CD4-positive, alpha-beta T cell (primary cell): ENCODE data around the gene PNKD. TPM values are rescaled to one million over a fixed set of nuclear protein-coding genes. Genes with fewer than 3 reads are reported as not detected.

ENCODE experiments used
- ATAC-seq: fragments of 200-7000 bp; cut with Tn5 transposase; one replicate; pipeline ENCODE4 v1.10.0; 2022; ENCODE audit warnings: mild to moderate bottlenecking; ENCODE audit not compliant: poor library complexity
- CTCF ChIA-PET: fragments of 350-600 bp; sonication (Branson Sonifier 250); formaldehyde crosslinking; loops from one replicate; lab custom pipeline; 2021; ENCODE audit warnings: antibody characterized with exemption, inconsistent platforms; lab: Charles Lee
- POLR2A ChIA-PET: fragments of 350-600 bp; sonication (Branson Sonifier 250); formaldehyde crosslinking; loops from one replicate; lab custom pipeline; 2021; ENCODE audit warnings: antibody characterized with exemption, inconsistent platforms; lab: Charles Lee
- DNase-seq, 14 experiments: peaks; one replicate each; pipeline ENCODE4 v3.0.0-alpha.2; 2013 to 2020; ENCODE audit warnings: mixed read lengths in 2 of 14
- H3K27ac ChIP-seq, 2 donors: one replicate each; pipeline versions ENCODE4 v1.5.1 to v1.7.0; 2013; ENCODE audit warnings: low read length in 2 of 2, low read depth in 1 of 2, mild to moderate bottlenecking in 1 of 2
- H3K27me3 ChIP-seq, 2 experiments: 1 replicate in 1 of 2; 2 replicates in 1 of 2; pipeline versions ENCODE4 v1.6.1 to v1.7.0; 2013; ENCODE audit warnings: low read length in 2 of 2, control low read depth in 1 of 2, mild to moderate bottlenecking in 1 of 2, moderate library complexity in 1 of 2; ENCODE audit not compliant: insufficient read depth in 2 of 2, control insufficient read depth in 1 of 2
- H3K36me3 ChIP-seq: one replicate; pipeline ENCODE4 v1.6.1; 2013; ENCODE audit warnings: low read length, control low read depth; ENCODE audit not compliant: insufficient read depth
- H3K4me1 ChIP-seq: one replicate; pipeline ENCODE4 v1.6.1; 2013; ENCODE audit warnings: low read length, control low read depth; ENCODE audit not compliant: insufficient read depth
- H3K4me3 ChIP-seq: one replicate; pipeline ENCODE4 v1.5.1; 2013; ENCODE audit warnings: mild to moderate bottlenecking, low read length, moderate library complexity
- H3K9me3 ChIP-seq, 2 experiments: 1 replicate in 1 of 2; 2 replicates in 1 of 2; pipeline versions ENCODE4 v1.6.1 to v1.7.0; 2013; ENCODE audit warnings: low read length in 2 of 2, mild to moderate bottlenecking in 2 of 2, control low read depth in 1 of 2, moderate library complexity in 1 of 2; ENCODE audit not compliant: control insufficient read depth in 1 of 2, insufficient read depth in 1 of 2
- H3K27ac Mint-ChIP-seq: one replicate; pipeline ENCODE4 v1.8.0; 2020; ENCODE audit warnings: mixed read lengths
- H3K27me3 Mint-ChIP-seq: one replicate; pipeline ENCODE4 v1.8.0; 2021; ENCODE audit warnings: mixed read lengths
- H3K36me3 Mint-ChIP-seq: one replicate; pipeline ENCODE4 v1.8.0; 2021; ENCODE audit warnings: low read depth, mixed read lengths
- H3K4me1 Mint-ChIP-seq: one replicate; pipeline ENCODE4 v1.8.0; 2021; ENCODE audit warnings: low read depth, mixed read lengths
- H3K4me3 Mint-ChIP-seq: one replicate; pipeline ENCODE4 v1.8.0; 2020; ENCODE audit warnings: mild to moderate bottlenecking, mixed read lengths
- H3K9me3 Mint-ChIP-seq: one replicate; pipeline ENCODE4 v1.8.0; 2020; ENCODE audit warnings: mixed read lengths
- CTCF ChIP-seq: fragments of 200-600 bp; IDR thresholded peaks from one replicate; pipeline ENCODE4 v1.8.0; 2022; ENCODE audit warnings: antibody characterized with exemption, mild to moderate bottlenecking
- intact Hi-C, 2 experiments: fragments of 100-400 bp; cut with DNase I in 1 of 2; cut with micrococcal nuclease in 1 of 2; formaldehyde crosslinking; loops; one replicate each; pipeline versions ENCODE4 v1.15.1 to v1.9.0; 2023 to 2025; cut with DNase I, micrococcal nuclease
- total RNA-seq, 174 experiments: library from RNA in 2 of 174; stranded (reverse) in 2 of 174; gene quantifications; one replicate each; pipeline ENCODE4 v1.2.3 and lab custom pipeline; 2021 to 2026

The PNKD gene
- total RNA-seq, 2 experiments from 2014 or later: 9.2 to 10.6 TPM

- Histone ChIP-seq H3K9me3 (no peaks in the 10 kb centered on the region), H3K27ac (no peak overlapping the region), H3K4me1 (peaks cover 22% of the 10 kb centered on the region), H3K27me3 (no peaks in the 10 kb centered on the region), H3K4me3 (no peak overlapping the region), H3K36me3 (peaks cover 33% of the 10 kb centered on the region)
- no peaks in the 10 kb centered on the region for H3K9me3 Mint-ChIP-seq
- H3K4me3 Mint-ChIP-seq: no peak overlapping the region
- no peak for TF ChIP-seq CTCF
- ATAC-seq (no peak), DNase-seq (peak in 2 of 14 experiments; percentile 42 to 52)
- intact Hi-C loops: loop anchor here in 1 of 2 experiments (5.0 kb wide), 2 partner anchors 42 to 92 kb away; partner anchors contain the start of genes ARPC2 and CXCR1
- POLR2A ChIA-PET: interaction anchor here (0.6 to 2.2 kb wide), 2 partner anchors 11 to 27 kb away, joined by 3 to 9 read pairs; partner anchors contain the start of genes AAMP and PNKD
- H3K4me1 Mint-ChIP-seq: peaks cover 22% of the 10 kb centered on the region
- peaks cover 42% of the 10 kb centered on the region for H3K36me3 Mint-ChIP-seq
- CTCF ChIA-PET: interaction anchor here (1.5 kb wide), 1 partner anchor 11 kb away, joined by 3 read pairs; the partner anchor contains the start of genes AAMP and PNKD
- peak overlapping the region; percentile 71 for H3K27ac Mint-ChIP-seq
- no peaks in the 10 kb centered on the region for H3K27me3 Mint-ChIP-seq
Observed at GRCh38 chr2:218259099-218259961, 11.0 kb upstream of the PNKD start.

- H3K4me1 ChIP-seq: peaks cover 27% of the 10 kb centered on the region
Observed at GRCh38 chr2:218260166-218260565, 10.2 kb upstream of the PNKD start.

More at GRCh38 chr2:218260166-218260565, 10.2 kb upstream of the PNKD start:
- Mint-ChIP-seq H3K27me3 (no peaks in the 10 kb centered on the region), H3K27ac (peak overlapping the region; percentile 71), H3K4me1 (peaks cover 22% of the 10 kb centered on the region), H3K9me3 (no peaks in the 10 kb centered on the region), H3K4me3 (no peak overlapping the region), H3K36me3 (peaks cover 37% of the 10 kb centered on the region)
- ATAC-seq (no peak), DNase-seq (no peak)
- POLR2A ChIA-PET: interaction anchor here (0.6 to 2.2 kb wide), 2 partner anchors 10 to 26 kb away, joined by 3 to 9 read pairs; partner anchors contain the start of genes AAMP and PNKD
- no peak for TF ChIP-seq CTCF
- H3K27me3 ChIP-seq: no peaks in the 10 kb centered on the region
- no peaks in the 10 kb centered on the region for H3K9me3 ChIP-seq
- CTCF ChIA-PET: no interaction called here
- no peak overlapping the region for H3K4me3 ChIP-seq
- H3K36me3 ChIP-seq: peaks cover 33% of the 10 kb centered on the region
- intact Hi-C loops: no loop called here
- H3K27ac ChIP-seq: no peak overlapping the region
